Measurements from ENCODE around the gene PIK3CA.
"Not testable (repeated sequence)": the region's sequence is repeated elsewhere in the genome, so short reads cannot be mapped to it uniquely, and the experiment has no call there.

Gene PIK3CA

GRCh38 chr3:179113903-179114302 is 34.3 kb upstream of the PIK3CA start:
- TF ChIP-seq CTCF (conservative IDR thresholded peaks at IDR 0.05; ENCODE audit: low read depth, low read length): no peak
- H3K4me3 ChIP-seq (ENCODE audit: low read depth, low read length): no peak overlapping the region
- peak; percentile 76 for DNase-seq (ENCODE audit: low read depth)

GRCh38 chr3:179115444-179115843 is 32.7 kb upstream of the PIK3CA start:
- peak; percentile 51 for DNase-seq (ENCODE audit: low read depth)
- not testable (repeated sequence) for H3K4me3 ChIP-seq (ENCODE audit: low read depth, low read length)

GRCh38 chr3:179116816-179117215 is 31.3 kb upstream of the PIK3CA start:
- DNase-seq (ENCODE audit: low read depth): no peak
- no peak for TF ChIP-seq CTCF (conservative IDR thresholded peaks at IDR 0.05; ENCODE audit: low read depth, low read length)
- H3K4me3 ChIP-seq (ENCODE audit: low read depth, low read length): no peak overlapping the region

- not testable (repeated sequence) for DNase-seq (ENCODE audit: low read depth); H3K4me3 ChIP-seq (ENCODE audit: low read depth, low read length)
These were observed 15.8 kb upstream of the PIK3CA start for GRCh38 chr3:179132191-179132890.

- no peak for DNase-seq (ENCODE audit: low read depth)
These were observed 14.6 kb upstream of the PIK3CA start for GRCh38 chr3:179133575-179133974.

GRCh38 chr3:179136195-179136594 is 12.0 kb upstream of the PIK3CA start:
- TF ChIP-seq CTCF (conservative IDR thresholded peaks at IDR 0.05; ENCODE audit: low read depth, low read length): no peak
- DNase-seq (ENCODE audit: low read depth): no peak
- no peak overlapping the region for H3K4me3 ChIP-seq (ENCODE audit: low read depth, low read length)

More at GRCh38 chr3:179133575-179133974, 14.6 kb upstream of the PIK3CA start:
- no peak overlapping the region for H3K4me3 ChIP-seq (ENCODE audit: low read depth, low read length)
- no peak for TF ChIP-seq CTCF (conservative IDR thresholded peaks at IDR 0.05; ENCODE audit: low read depth, low read length)

- DNase-seq (ENCODE audit: low read depth): no peak
- no peak for TF ChIP-seq CTCF (conservative IDR thresholded peaks at IDR 0.05; ENCODE audit: low read depth, low read length)
- no peak overlapping the region for H3K4me3 ChIP-seq (ENCODE audit: low read depth, low read length)
These were observed 6.3 kb upstream of the PIK3CA start for GRCh38 chr3:179141890-179142289.

GRCh38 chr3:179146911-179147513 is 1.1 kb upstream of the PIK3CA start:
- peak overlapping the region; percentile 71 for H3K4me3 ChIP-seq (ENCODE audit: low read depth, low read length)
- peak; percentile 70 for TF ChIP-seq CTCF (conservative IDR thresholded peaks at IDR 0.05; ENCODE audit: low read depth, low read length)
- peak; percentile 83 for DNase-seq (ENCODE audit: low read depth)

Measured in choroid plexus epithelial cell (primary cell).